Gastroesophageal sphincter (tissue), 3 donors: ENCODE measurements around the gene ACOT7.

Experiments
- CTCF ChIP-seq, 4 experiments: fragments of 200-600 bp in 2 of 4; fragments of 450-650 bp in 2 of 4; sonication (generic) in 1 of 4; IDR thresholded peaks; one replicate each; pipeline ENCODE4 v1.5.1; 2017 to 2019; ENCODE audit warnings: antibody characterized with exemption in 4 of 4, mild to moderate bottlenecking in 2 of 4, moderate library complexity in 2 of 4
- EP300 ChIP-seq: sonication (generic); formaldehyde crosslinking; IDR thresholded peaks from one replicate; pipeline ENCODE4 v1.6.1; 2017; ENCODE audit warnings: antibody characterized with exemption, mild to moderate bottlenecking
- POLR2A ChIP-seq, 2 donors: fragments of 450-650 bp; IDR thresholded peaks; one replicate each; pipeline ENCODE4 v1.6.1; 2017; ENCODE audit warnings: antibody characterized with exemption in 2 of 2, mild to moderate bottlenecking in 2 of 2, moderate library complexity in 1 of 2
- POLR2AphosphoS5 ChIP-seq: sonication (generic); formaldehyde crosslinking; IDR thresholded peaks from one replicate; pipeline ENCODE4 v1.6.1; 2017; ENCODE audit warnings: antibody characterized with exemption

GRCh38 chr1:6389971-6390370, 3.6 kb downstream of the ACOT7 start:
- TF ChIP-seq POLR2A (IDR thresholded peaks at IDR 0.05) (no peak), CTCF (IDR thresholded peaks at IDR 0.05) (no peak), EP300 (no peak), POLR2AphosphoS5 (no peak)
